HepG2 (cell line): ENCODE measurements around the gene C14orf93. TPM values are rescaled to one million over a fixed set of nuclear protein-coding genes. Genes with fewer than 3 reads are reported as not detected.
A peak's percentile ranks its signal among the peaks of the same experiment; 100 is the strongest.

Source experiments
- BORCS8-MEF2B ChIP-seq: sonication (generic); formaldehyde crosslinking; IDR thresholded peaks from 2 replicates; pipeline ENCODE4 v1.8.0; 2022; ENCODE audit warnings: mild to moderate bottlenecking, missing genetic modification reagents
- ETS1 ChIP-seq: sonication (generic); formaldehyde crosslinking; IDR thresholded peaks from 2 replicates; pipeline ENCODE4 v1.4.0; 2020; ENCODE audit warnings: missing genetic modification reagents
- GZF1 ChIP-seq: sonication (generic); formaldehyde crosslinking; IDR thresholded peaks from 2 replicates; pipeline ENCODE4 v1.5.1; 2020; ENCODE audit warnings: mild to moderate bottlenecking, missing genetic modification reagents
- HOXD1 ChIP-seq: sonication (generic); formaldehyde crosslinking; IDR thresholded peaks from 2 replicates; pipeline ENCODE4 v1.5.0; 2020; ENCODE audit warnings: missing genetic modification reagents
- KDM5B ChIP-seq: sonication (generic); formaldehyde crosslinking; IDR thresholded peaks from 2 replicates; pipeline ENCODE4 v1.4.0; 2020; ENCODE audit warnings: missing genetic modification reagents, mild to moderate bottlenecking, borderline replicate concordance
- MYNN ChIP-seq: sonication (generic); formaldehyde crosslinking; IDR thresholded peaks from 2 replicates; pipeline ENCODE4 v1.4.0; 2020; ENCODE audit warnings: mild to moderate bottlenecking, low read depth, missing genetic modification reagents
- NFIC ChIP-seq: IDR thresholded peaks from 2 replicates; pipeline ENCODE4 v1.6.1; 2012; ENCODE audit warnings: mild to moderate bottlenecking, low read length, inconsistent platforms
- NR0B2 ChIP-seq: sonication (generic); formaldehyde crosslinking; IDR thresholded peaks from 2 replicates; pipeline ENCODE4 v1.4.0; 2020; ENCODE audit warnings: mild to moderate bottlenecking, missing genetic modification reagents
- SKI ChIP-seq: fragments of 450-650 bp; IDR thresholded peaks from one replicate; pipeline ENCODE4 v1.6.1; 2018; ENCODE audit warnings: mild to moderate bottlenecking; ENCODE audit not compliant: partially characterized antibody
- SNAPC4 ChIP-seq: sonication (generic); formaldehyde crosslinking; IDR thresholded peaks from 2 replicates; pipeline ENCODE4 v1.4.0; 2020; ENCODE audit warnings: mild to moderate bottlenecking, missing genetic modification reagents
- SOX5 ChIP-seq: IDR thresholded peaks from 2 replicates; pipeline ENCODE4 v1.6.1; 2016; ENCODE audit warnings: borderline replicate concordance
- STAT6 ChIP-seq: sonication (generic); formaldehyde crosslinking; IDR thresholded peaks from 2 replicates; pipeline ENCODE4 v1.4.0; 2020; ENCODE audit warnings: missing genetic modification reagents, mild to moderate bottlenecking, borderline replicate concordance
- ZNF331 ChIP-seq: sonication (generic); formaldehyde crosslinking; IDR thresholded peaks from 2 replicates; pipeline ENCODE4 v1.4.0; 2020; ENCODE audit warnings: missing genetic modification reagents
- ZNF512B ChIP-seq: sonication (generic); formaldehyde crosslinking; IDR thresholded peaks from 2 replicates; pipeline ENCODE4 v1.5.1; 2020; ENCODE audit warnings: missing genetic modification reagents, mild to moderate bottlenecking, borderline replicate concordance
- ZNF782 ChIP-seq: sonication (generic); formaldehyde crosslinking; IDR thresholded peaks from 2 replicates; pipeline ENCODE4 v1.4.0; 2020; ENCODE audit warnings: missing genetic modification reagents, mild to moderate bottlenecking, borderline replicate concordance
- ZNF891 ChIP-seq: sonication (generic); formaldehyde crosslinking; IDR thresholded peaks from 2 replicates; pipeline ENCODE4 v1.5.0; 2020; ENCODE audit warnings: mild to moderate bottlenecking, missing genetic modification reagents
- polyA plus RNA-seq, 8 experiments: library from polyadenylated mRNA; depleted of rRNA in 3 of 8; stranded (reverse) in 7 of 8; unstranded in 1 of 8; fragments of >200 nt; fragmentation: Illumina TruSeq in 4 of 8; extraction: Trizol in 4 of 8; gene quantifications; 2 replicates each; pipeline versions ENCODE4 v1.2.1 to v1.2.3, GENCODE V29; 2011 to 2016; ENCODE audit warnings: low read depth in 4 of 8, missing spikeins in 1 of 8, mixed read lengths in 1 of 8; ENCODE audit not compliant: insufficient read depth in 1 of 8
- total RNA-seq, 5 experiments: library from RNA; depleted of rRNA; stranded (reverse); fragments of >200 nt; fragmentation: Illumina TruSeq; extraction: Trizol; gene quantifications; 2 replicates each; pipeline ENCODE4 v1.2.3, GENCODE V29; 2016; ENCODE audit warnings: low read depth in 1 of 5

The C14orf93 gene
- total and polyA plus RNA-seq, 2 of the 13 experiments (the other 11 are each of a cell fraction or from before 2014, with no cell fraction given): 11.4 to 22.5 TPM

- TF ChIP-seq NR0B2 (CRISPR knock-in tag): 0 out of 2 replicates have a peak, but pooled peaks have one; percentile 53
- TF ChIP-seq HOXD1 (CRISPR knock-in tag): 0 out of 2 replicates have a peak, but pooled peaks have one; percentile 16
- no peak for TF ChIP-seq STAT6 (CRISPR knock-in tag)
- TF ChIP-seq ZNF782 (CRISPR knock-in tag): 0 out of 2 replicates have a peak, but pooled peaks have one; percentile 6
- TF ChIP-seq SOX5 (CRISPR knock-in tag): no peak
- no peak for TF ChIP-seq ZNF512B (CRISPR knock-in tag)
- no peak for TF ChIP-seq SNAPC4 (CRISPR knock-in tag)
- TF ChIP-seq ZNF891: 0 out of 2 replicates have a peak, but pooled peaks have one; percentile 25
- TF ChIP-seq ZNF331 (CRISPR knock-in tag): no peak
- TF ChIP-seq MYNN (CRISPR knock-in tag): no peak
- no peak; the same call in 1 of the 2 replicates for TF ChIP-seq GZF1
- TF ChIP-seq NFIC: no peak
- TF ChIP-seq SKI: no peak
- TF ChIP-seq BORCS8-MEF2B: peak; percentile 47; the same call in 1 of the 2 replicates
- no peak for TF ChIP-seq ETS1 (CRISPR knock-in tag)
- peak; percentile 8; the same call in 1 of the 2 replicates for TF ChIP-seq KDM5B (CRISPR knock-in tag)
Observed at GRCh38 chr14:23055621-23056144, 45.7 kb upstream of the C14orf93 start (continued).
